ENCODE data around the gene DLG3.
"Not testable (repeated sequence)": the region's sequence is repeated elsewhere in the genome, so short reads cannot be mapped to it uniquely, and the experiment has no call there.

The DLG3 gene

DNA sequence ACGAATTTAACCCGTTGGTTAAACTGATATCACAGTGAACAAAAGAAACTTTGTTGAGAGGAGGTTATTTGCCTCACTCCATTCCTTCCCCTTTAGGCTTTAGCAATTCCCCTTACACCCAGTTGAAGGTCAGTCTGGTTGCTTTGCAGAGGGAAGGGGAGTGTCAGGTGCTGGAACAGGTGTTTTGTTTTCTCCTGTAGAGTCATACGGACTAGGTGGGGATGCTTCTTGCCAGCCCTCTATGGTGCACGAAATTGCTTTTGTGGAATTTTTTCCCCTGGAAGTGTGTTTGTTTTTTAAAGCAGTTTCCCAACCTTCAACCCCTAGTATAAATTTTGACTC, 33.1 kb downstream of the DLG3 start:
- DNase-seq: no peak

GRCh38 chrX:70478526-70479245, 34.1 kb downstream of the DLG3 start:
- no peak for DNase-seq

GRCh38 chrX:70479247-70479921, 34.7 kb downstream of the DLG3 start:
- peak; percentile 74 for DNase-seq

DNA sequence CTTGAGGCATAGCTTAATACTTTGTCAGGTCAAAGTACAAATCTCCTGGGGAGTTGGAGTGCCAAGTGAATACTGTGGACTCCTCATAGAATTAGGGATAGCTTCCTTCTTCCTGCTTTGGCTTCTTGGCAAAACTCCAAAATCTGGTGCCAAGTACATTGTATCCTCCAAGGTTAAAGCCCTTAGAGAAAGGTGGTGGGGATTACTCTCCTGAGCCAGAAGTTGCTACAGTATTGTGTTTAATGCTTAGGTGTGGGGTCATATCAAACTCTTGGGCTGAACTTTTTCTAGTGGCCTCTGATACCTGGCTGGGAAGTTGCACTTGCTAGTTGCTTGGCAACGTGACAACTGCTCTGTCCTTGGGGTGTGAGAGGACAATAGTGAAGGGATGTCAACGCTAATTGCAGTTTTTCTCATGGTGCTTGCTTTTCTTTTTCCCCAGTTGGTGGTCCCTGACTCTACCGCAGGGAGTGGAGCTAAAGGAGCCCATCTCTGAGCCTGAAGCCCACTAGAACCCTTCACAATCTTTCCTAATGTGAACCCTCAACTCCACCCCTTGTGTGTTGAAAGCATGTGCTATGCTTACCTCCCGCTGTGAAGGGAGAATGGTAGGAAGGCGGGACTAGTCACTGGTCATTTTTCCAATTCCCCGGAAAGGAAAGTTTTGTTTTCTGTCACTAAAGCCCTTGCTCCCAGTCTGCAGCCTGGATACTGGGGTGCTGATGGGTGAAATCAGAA, 35.5 kb downstream of the DLG3 start:
- no peak for DNase-seq

DNA sequence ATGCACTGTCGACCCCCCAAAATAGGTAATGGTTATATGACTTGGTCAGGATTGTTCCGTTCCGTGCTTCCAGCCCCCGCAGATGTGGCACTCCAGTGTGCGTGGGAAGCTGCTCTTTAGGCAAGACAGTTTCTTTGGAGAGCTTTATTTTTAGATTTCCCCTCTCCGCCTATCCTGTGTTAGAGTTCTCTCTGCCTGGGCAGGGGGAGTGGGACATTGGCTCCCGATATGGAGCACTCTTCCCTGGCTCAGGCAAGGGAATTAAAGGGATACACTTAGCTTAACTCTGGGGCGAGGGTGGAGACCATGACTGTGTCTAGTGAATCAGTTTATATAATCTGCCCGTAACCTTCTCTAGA, 36.0 kb downstream of the DLG3 start:
- no peak for DNase-seq

DNA sequence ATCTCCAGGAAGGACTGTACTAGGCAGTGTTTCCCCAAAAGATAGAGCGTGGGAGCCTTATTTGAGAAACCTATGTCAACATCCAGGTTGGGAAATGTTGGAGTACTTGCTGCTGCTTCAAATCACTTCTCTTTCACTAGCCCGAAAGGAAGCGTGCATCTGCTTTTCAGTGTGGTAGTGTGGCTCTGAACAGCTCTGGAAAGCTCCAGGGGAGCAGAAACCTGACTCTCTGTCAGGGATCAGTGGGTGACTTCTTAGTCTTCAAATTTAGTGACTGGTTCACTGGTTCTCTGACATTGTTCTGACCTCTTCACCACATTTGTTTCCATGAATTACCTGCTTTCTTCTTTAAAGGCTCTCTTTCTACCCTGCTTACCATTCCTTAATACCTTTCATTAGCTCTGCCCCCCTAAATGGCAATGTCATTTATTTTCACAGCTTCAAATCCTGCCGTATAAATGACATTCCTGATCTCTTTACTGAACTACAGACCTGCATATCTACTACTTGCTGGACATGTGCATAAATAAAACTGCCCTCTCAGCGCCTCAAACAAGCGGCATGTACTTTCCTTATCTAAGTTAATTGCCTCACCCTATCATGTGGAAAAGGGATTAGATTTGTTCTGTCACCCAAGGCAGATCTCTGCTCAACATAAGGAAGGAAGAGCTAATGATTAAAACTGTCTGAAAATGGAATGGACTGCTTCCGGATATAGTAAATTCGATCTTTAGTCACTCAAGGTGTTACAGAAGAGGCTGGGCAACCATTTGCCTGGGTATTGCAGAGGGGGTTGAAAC, 37.0 kb downstream of the DLG3 start:
- no peak for DNase-seq

- no peak for DNase-seq
Observed at GRCh38 chrX:70482300-70482699, 37.7 kb downstream of the DLG3 start.

GRCh38 chrX:70485466-70485865, 40.8 kb downstream of the DLG3 start:
- no peak for DNase-seq

- no peak for DNase-seq
Observed at GRCh38 chrX:70488856-70489255, 44.2 kb downstream of the DLG3 start.

DNA sequence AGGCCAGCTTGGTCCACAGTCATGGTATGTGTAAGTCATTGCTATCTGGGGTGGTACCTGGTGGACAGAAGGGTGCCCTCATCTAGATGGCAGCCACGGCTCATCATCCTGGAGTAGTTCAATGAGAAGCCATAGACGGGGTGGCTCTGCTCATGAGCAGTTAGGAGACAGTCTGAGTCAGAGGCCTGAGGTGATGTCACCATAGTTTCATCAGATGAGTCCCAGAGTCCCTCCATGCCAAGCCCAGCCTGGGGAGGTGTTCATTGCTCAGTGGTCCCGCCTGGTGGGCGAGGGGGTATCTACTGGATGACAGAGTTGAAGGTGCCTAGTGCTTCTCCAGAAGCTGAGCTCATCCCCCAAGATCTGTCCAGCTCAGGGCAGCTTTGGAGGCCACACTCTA, 49.8 kb downstream of the DLG3 start:
- peak; percentile 21 for DNase-seq

DNA sequence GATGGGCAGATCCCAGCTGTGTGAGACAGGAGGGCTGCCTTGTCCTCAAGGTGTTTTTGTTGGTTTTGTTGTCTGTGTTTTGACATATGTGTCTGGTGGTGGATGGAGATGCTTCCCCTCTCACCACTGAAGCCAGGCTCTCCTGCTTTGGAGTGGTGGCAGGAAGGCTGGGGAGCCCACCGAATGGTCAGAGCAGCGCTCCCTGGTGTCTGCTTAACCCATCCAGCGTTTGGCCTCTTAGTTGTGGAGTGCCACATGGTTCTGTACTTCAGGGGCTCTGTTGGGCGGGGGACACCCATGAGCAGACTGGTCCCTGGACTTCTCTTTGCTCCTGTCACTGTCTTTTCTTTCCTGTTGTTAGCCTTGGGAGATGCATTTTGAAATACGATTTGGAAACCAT, 51.9 kb downstream of the DLG3 start:
- DNase-seq: no peak

GRCh38 chrX:70497026-70497425, 52.4 kb downstream of the DLG3 start:
- no peak for DNase-seq

DNA sequence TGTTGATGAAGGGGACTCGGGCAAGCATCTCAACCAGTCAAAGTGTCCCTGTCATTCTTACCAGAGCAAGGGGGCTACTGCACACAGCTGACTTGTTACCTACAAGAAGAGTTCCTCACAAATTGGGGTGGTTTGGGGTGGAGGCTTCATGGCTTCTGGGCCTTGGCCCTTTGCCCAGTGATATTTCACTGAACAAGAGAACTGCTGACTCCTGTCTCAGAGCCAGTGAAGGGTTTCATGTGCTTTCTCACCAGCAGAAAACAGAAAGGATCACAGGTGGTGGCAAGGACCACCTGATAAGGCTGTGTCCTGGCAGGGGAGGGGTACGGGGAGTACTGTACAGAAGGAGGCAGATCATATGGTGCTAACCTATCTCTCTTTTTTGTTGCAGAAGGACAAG, 53.5 kb downstream of the DLG3 start:
- DNase-seq: no peak

- no peak for DNase-seq
Observed at GRCh38 chrX:70500826-70501225, 56.2 kb downstream of the DLG3 start.

- DNase-seq: no peak
Observed at GRCh38 chrX:70504772-70505450, 60.3 kb downstream of the DLG3 start.

- no peak for DNase-seq
Observed at GRCh38 chrX:70505451-70505841, 60.8 kb downstream of the DLG3 start.

- peak; percentile 13 for DNase-seq
Observed at GRCh38 chrX:70508296-70508911, 63.8 kb downstream of the DLG3 start.

GRCh38 chrX:70509078-70509477, 64.4 kb downstream of the DLG3 start:
- DNase-seq: no peak

- not testable (repeated sequence) for DNase-seq
Observed at GRCh38 chrX:70515270-70515669, 70.6 kb downstream of the DLG3 start.

GRCh38 chrX:70515692-70516091, 71.1 kb downstream of the DLG3 start:
- not testable (repeated sequence) for DNase-seq

DNA sequence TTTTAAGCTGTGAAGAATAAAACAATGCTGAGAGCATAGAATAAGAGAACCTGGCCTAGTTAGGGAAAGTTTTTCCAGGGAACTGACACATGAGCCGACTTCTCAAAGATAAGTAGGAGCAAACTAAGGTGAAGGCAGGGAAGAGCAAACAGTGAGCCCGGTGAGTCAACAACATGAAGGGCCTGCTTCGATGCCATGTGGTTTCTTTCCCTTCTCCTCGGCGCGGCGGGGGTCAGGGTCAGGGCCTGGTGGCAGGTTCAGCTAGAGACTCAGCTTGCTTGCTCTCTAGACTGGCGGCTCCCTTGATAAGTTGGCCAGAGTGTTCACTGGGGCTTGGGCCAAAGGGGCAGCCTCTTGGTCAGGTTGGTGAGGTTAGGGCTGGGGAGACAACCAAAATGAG, 81.1 kb downstream of the DLG3 start:
- DNase-seq: no peak

DNA sequence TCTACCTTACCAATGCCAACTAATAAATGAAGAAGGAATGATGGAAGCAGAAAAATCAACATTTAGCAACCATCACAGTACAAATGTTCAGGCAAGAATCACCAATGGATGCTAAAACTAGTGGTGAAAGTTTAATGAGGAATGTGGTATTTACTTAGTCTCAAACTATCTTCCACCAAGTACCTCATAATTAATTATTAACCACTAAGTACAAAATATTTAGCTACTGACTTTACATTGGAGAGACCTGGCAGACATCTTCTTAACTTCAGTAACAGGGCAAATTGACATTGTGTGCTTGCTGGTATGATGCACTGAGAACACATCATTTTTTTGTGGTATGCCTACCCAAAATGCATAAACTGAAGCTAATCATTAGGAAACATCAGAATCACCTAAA, 82.4 kb downstream of the DLG3 start:
- no peak for DNase-seq

Measured in fibroblast of skin of right quadriceps (primary cell).